ENCODE data around the gene CCNB1IP1.

The CCNB1IP1 gene

DNA sequence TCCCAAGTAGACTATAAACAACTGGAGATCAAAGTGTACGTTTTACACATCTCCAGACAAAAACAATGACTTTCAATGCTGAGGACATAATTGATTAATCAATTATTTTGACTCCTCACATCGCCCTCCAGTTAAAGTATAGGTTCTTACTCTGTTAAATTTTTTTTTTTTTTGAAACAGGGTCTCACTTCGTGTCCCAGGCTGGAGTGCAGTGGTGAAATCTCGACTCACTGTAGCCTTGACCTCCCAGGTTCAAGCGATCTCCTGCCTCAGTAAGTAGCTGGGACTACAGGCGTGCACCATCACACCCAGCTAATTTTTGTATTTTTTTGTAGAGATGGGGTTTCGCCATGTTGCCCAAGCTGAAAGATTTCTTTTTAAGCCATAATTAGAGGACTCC lies 938 bp upstream of the CCNB1IP1 start:
- no peak for DNase-seq (ENCODE audit: low read depth)
- H3K4me3 ChIP-seq (ENCODE audit: low read length) = no peak overlapping the region
- TF ChIP-seq, protein P1, sequence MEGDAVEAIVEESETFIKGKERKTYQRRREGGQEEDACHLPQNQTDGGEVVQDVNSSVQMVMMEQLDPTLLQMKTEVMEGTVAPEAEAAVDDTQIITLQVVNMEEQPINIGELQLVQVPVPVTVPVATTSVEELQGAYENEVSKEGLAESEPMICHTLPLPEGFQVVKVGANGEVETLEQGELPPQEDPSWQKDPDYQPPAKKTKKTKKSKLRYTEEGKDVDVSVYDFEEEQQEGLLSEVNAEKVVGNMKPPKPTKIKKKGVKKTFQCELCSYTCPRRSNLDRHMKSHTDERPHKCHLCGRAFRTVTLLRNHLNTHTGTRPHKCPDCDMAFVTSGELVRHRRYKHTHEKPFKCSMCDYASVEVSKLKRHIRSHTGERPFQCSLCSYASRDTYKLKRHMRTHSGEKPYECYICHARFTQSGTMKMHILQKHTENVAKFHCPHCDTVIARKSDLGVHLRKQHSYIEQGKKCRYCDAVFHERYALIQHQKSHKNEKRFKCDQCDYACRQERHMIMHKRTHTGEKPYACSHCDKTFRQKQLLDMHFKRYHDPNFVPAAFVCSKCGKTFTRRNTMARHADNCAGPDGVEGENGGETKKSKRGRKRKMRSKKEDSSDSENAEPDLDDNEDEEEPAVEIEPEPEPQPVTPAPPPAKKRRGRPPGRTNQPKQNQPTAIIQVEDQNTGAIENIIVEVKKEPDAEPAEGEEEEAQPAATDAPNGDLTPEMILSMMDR (IDR thresholded peaks at IDR 0.05; ENCODE audit: insufficient read depth, low read depth, low read length, missing control alignments) = no peak

DNA sequence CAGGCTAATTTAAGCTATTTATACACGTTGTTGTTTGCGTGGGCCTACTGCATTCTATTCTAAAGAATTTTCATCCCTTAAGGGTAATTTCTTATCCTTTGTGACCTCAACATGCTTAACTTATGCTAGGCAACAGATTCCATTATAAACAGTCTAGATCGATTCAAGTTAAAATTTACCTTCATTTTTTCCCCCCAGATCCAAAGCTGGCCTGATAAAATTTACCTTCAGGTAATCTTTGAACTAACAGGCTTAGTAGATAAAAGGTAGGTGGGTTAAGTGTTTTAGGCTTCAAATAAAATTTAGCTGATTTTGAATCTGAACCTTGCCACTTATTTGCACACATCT lies 389 bp upstream of the CCNB1IP1 start:
- no peak for DNase-seq (ENCODE audit: low read depth)
- TF ChIP-seq, protein P1 (IDR thresholded peaks at IDR 0.05; ENCODE audit: insufficient read depth, low read depth, low read length, missing control alignments) = no peak
- H3K4me3 ChIP-seq (ENCODE audit: low read length) = no peak overlapping the region

- peak; percentile 14 for DNase-seq (ENCODE audit: low read depth)
- H3K4me3 ChIP-seq (ENCODE audit: low read length) = peak overlapping the region; percentile 83
- TF ChIP-seq, protein P1 (IDR thresholded peaks at IDR 0.05; ENCODE audit: insufficient read depth, low read depth, low read length, missing control alignments) = no peak
These were observed 670 bp downstream of the CCNB1IP1 start for GRCh38 chr14:20332431-20332787.

- no peak overlapping the region for H3K4me3 ChIP-seq (ENCODE audit: low read length)
- TF ChIP-seq, protein P1 (IDR thresholded peaks at IDR 0.05; ENCODE audit: insufficient read depth, low read depth, low read length, missing control alignments) = no peak
These were observed 1.9 kb downstream of the CCNB1IP1 start for GRCh38 chr14:20331053-20331613.

DNA sequence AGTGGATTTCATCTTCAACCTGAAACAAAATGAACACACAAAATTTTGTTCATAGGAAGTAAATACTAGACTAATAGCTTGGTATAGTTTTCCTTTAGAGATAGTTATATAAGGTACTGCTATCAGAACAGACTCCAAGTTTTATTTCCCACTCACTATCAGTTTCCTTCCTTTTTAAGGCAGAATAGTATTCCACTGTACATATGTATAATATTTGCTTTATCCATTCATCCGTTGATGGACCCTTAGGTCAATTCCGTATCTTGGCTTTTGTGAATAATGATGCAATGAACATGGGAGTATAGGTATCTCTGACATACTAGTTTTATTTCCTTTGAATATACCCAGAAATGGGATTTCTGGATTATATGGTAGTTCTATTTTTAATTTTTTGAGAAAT lies 3.7 kb downstream of the CCNB1IP1 start:
- TF ChIP-seq, protein P1 (IDR thresholded peaks at IDR 0.05; ENCODE audit: insufficient read depth, low read depth, low read length, missing control alignments) = no peak
- no peak for DNase-seq (ENCODE audit: low read depth)
- H3K4me3 ChIP-seq (ENCODE audit: low read length) = no peak overlapping the region

More at GRCh38 chr14:20331053-20331613, 1.9 kb downstream of the CCNB1IP1 start:
- DNase-seq (ENCODE audit: low read depth) = no peak

GRCh38 chr14:20328705-20329104 lies 4.4 kb downstream of the CCNB1IP1 start:
- no peak overlapping the region for H3K4me3 ChIP-seq (ENCODE audit: low read length)
- DNase-seq (ENCODE audit: low read depth) = peak; percentile 7
- TF ChIP-seq, protein P1 (IDR thresholded peaks at IDR 0.05; ENCODE audit: insufficient read depth, low read depth, low read length, missing control alignments) = no peak
